ENCODE measurements around the gene TSPAN4. TPM values are rescaled to one million over a fixed set of nuclear protein-coding genes. Genes with fewer than 3 reads are reported as not detected.
A peak's percentile ranks its signal among the peaks of the same experiment; 100 is the strongest.

The TSPAN4 gene
- polyA plus RNA-seq, 3 donors, result 52.6 to 75.5 (median 63.1) TPM

DNA sequence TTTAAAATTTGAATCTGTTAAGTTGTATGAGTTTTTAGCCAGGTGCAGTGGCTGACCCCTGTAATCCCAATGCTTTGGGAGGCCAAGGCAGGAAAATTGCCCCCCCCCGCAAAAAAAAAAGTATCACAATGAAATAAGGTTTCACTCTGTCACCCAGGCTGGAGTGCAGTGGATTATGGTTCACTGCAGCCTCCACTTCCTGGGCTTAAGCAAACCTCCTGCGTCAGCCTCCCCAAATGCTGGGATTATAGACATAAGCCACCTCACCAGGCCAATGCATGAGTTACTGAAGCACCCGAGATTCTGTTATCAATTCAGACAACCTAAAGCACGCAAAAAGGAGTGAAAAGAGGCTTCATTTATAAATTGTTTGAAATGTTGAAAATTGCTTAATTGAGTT is 70.4 kb downstream of the TSPAN4 start:
- H3K27ac Mint-ChIP-seq, result peak overlapping the region in 1 of 7 donors; percentile 6
- 93% methylated on average over 3 of the region's 4 CpGs for WGBS (ENCODE audit: insufficient coverage)

GRCh38 chr11:914204-914603 is 71.6 kb downstream of the TSPAN4 start:
- H3K4me1 Mint-ChIP-seq, result peaks cover 32% of the 10 kb centered on the region

More for the DNA sequence above, 70.4 kb downstream of the TSPAN4 start:
- Mint-ChIP-seq H3K4me1 (peaks cover 38% of the 10 kb centered on the region), H3K4me3 (no peak overlapping the region), H3K9me3 (peaks cover 0 to 2% (median 0%) of the 10 kb centered on the region in 7 donors), H3K27me3 (ENCODE audit: low read depth in 3 of 3) (peaks cover 0 to 4% (median 0%) of the 10 kb centered on the region in 3 donors), H3K36me3 (no peaks in the 10 kb centered on the region)
- Histone ChIP-seq H3K36me3 (replicated peaks in 1 of 2; ENCODE audit: control insufficient read depth in 1 of 2, insufficient read depth in 2 of 2, low read length in 2 of 2) (no peaks in the 10 kb centered on the region), H3K27ac (ENCODE audit: low read depth in 1 of 2, low read length in 2 of 2) (no peak overlapping the region), H4K20me1 (ENCODE audit: insufficient read depth, low read length) (no peaks in the 10 kb centered on the region), H3K9me3 (replicated peaks in 1 of 2; ENCODE audit: control insufficient read depth in 1 of 2, insufficient read depth in 1 of 2, low read length in 2 of 2) (no peaks in the 10 kb centered on the region), H3K27me3 (ENCODE audit: control insufficient read depth in 2 of 2, insufficient read depth in 2 of 2, low read length in 2 of 2) (no peaks in the 10 kb centered on the region), H3K9ac (ENCODE audit: insufficient read depth, low read length, poor library complexity, severe bottlenecking) (no peak overlapping the region), H3K4me1 (ENCODE audit: control insufficient read depth in 1 of 2, insufficient read depth in 2 of 2, low read length in 2 of 2) (peaks cover 19 to 47% of the 10 kb centered on the region in 2 donors), H2AFZ (ENCODE audit: insufficient read depth, low read depth, low read length, poor library complexity, severe bottlenecking) (no peak overlapping the region), H3K79me2 (ENCODE audit: insufficient read depth, low read length) (peaks cover 16% of the 10 kb centered on the region), H3K4me3 (replicated peaks in 1 of 3; ENCODE audit: low read depth in 2 of 3, low read length in 3 of 3) (no peak overlapping the region), H3K4me2 (replicated peaks; ENCODE audit: extremely low read depth, low read length, poor library complexity, severe bottlenecking) (no peak overlapping the region)
- intact Hi-C loops (cut with micrococcal nuclease), result no loop called here
- no peak for DNase-seq
- TF ChIP-seq CTCF (IDR thresholded peaks at IDR 0.05), result no peak

More at GRCh38 chr11:914204-914603, 71.6 kb downstream of the TSPAN4 start:
- Histone ChIP-seq H3K4me1 (ENCODE audit: control insufficient read depth in 1 of 2, insufficient read depth in 2 of 2, low read length in 2 of 2) (peaks cover 19 to 47% of the 10 kb centered on the region in 2 donors), H3K36me3 (replicated peaks in 1 of 2; ENCODE audit: control insufficient read depth in 1 of 2, insufficient read depth in 2 of 2, low read length in 2 of 2) (no peaks in the 10 kb centered on the region), H4K20me1 (ENCODE audit: insufficient read depth, low read length) (no peaks in the 10 kb centered on the region), H3K4me3 (replicated peaks in 1 of 3; ENCODE audit: low read depth in 2 of 3, low read length in 3 of 3) (no peak overlapping the region), H3K9me3 (replicated peaks in 1 of 2; ENCODE audit: control insufficient read depth in 1 of 2, insufficient read depth in 1 of 2, low read length in 2 of 2) (no peaks in the 10 kb centered on the region), H3K27me3 (ENCODE audit: control insufficient read depth in 2 of 2, insufficient read depth in 2 of 2, low read length in 2 of 2) (no peaks in the 10 kb centered on the region), H2AFZ (ENCODE audit: insufficient read depth, low read depth, low read length, poor library complexity, severe bottlenecking) (no peak overlapping the region), H3K27ac (ENCODE audit: low read depth in 1 of 2, low read length in 2 of 2) (no peak overlapping the region), H3K4me2 (replicated peaks; ENCODE audit: extremely low read depth, low read length, poor library complexity, severe bottlenecking) (no peak overlapping the region), H3K9ac (ENCODE audit: insufficient read depth, low read length, poor library complexity, severe bottlenecking) (no peak overlapping the region), H3K79me2 (ENCODE audit: insufficient read depth, low read length) (peaks cover 14% of the 10 kb centered on the region)
- no peak overlapping the region for H3K4me3 Mint-ChIP-seq
- H3K27me3 Mint-ChIP-seq (ENCODE audit: low read depth in 3 of 3), result no peaks in the 10 kb centered on the region
- H3K27ac Mint-ChIP-seq, result no peak overlapping the region
- intact Hi-C loops (cut with micrococcal nuclease), result no loop called here
- no peak for DNase-seq
- WGBS (ENCODE audit: insufficient coverage), result 98% methylated on average over 5 of the region's 5 CpGs
- no peak for TF ChIP-seq CTCF (IDR thresholded peaks at IDR 0.05)
- no peaks in the 10 kb centered on the region for H3K36me3 Mint-ChIP-seq
- H3K9me3 Mint-ChIP-seq, result peaks cover 0 to 3% (median 0%) of the 10 kb centered on the region in 7 donors

All from CD14-positive monocyte (primary cell).